Stimulated activated CD8-positive, alpha-beta memory T cell treated with anti-CD3 and anti-CD28 coated beads, Interleukin-12 subunit alpha, Interleukin-12 subunit beta, amount 100 ng/mL, for 24 hours (primary cell): ENCODE results near the gene LHFPL3.
"Not testable (repeated sequence)": the region's sequence is repeated elsewhere in the genome, so short reads cannot be mapped to it uniquely, and the experiment has no call there.

Experiments
- DNase-seq: peaks from one replicate; pipeline ENCODE4 v3.0.0-alpha.2; 2020; ENCODE audit errors: extremely low read depth

LHFPL3 gene

GRCh38 chr7:104895522-104896236 is 567.3 kb downstream of the LHFPL3 start:
- no peak for DNase-seq

- DNase-seq, result no peak
Measured at GRCh38 chr7:104898434-104898833, 570.0 kb downstream of the LHFPL3 start.

- DNase-seq, result no peak
Measured at GRCh38 chr7:104900525-104901239, 572.3 kb downstream of the LHFPL3 start.

GRCh38 chr7:104901240-104901619 is 572.8 kb downstream of the LHFPL3 start:
- DNase-seq, result no peak

GRCh38 chr7:104902183-104902582 is 573.8 kb downstream of the LHFPL3 start:
- DNase-seq, result no peak

- DNase-seq, result no peak
Measured at GRCh38 chr7:104903044-104903443, 574.6 kb downstream of the LHFPL3 start.

DNA sequence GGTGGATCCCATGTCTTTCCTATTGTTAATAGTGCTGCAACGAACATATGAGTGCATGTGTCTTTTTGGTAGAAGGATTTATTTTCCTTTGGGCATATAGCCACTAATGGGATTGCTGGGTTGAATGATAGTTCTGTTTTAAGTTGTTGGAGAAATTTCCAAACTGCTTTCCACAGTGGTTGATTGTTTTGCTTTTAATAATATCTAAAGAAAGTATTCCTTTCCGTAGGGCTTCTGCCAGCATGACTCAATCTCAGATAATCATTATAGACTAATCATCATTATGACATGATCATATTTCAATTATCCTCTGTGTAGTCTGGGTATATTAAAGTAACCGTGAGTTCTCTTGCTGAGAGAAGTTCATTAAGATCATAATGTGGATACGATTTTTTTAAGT is 575.4 kb downstream of the LHFPL3 start:
- DNase-seq, result no peak

- no peak for DNase-seq
Measured at GRCh38 chr7:104906032-104906431, 577.6 kb downstream of the LHFPL3 start.

DNA sequence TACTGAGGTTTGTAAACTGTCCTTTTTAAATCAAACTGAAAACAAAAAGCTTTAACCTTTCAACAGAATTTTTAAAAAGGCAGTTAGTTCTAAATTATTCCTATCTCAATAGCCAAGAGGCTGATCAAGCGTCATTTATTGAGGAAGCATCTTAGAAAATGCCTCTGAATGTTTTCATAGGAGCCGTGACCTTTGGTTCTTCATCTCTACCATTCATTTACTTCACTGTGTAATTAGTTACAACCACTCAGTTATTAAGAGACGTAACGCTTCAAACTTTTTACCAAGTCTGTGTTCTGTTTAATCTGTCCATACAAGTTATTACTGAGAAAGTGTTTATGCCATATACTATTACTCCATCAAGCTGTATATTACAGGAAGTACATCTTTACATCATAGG is 578.2 kb downstream of the LHFPL3 start:
- DNase-seq, result no peak

- DNase-seq, result no peak
Measured at GRCh38 chr7:104908636-104909035, 580.2 kb downstream of the LHFPL3 start.

DNA sequence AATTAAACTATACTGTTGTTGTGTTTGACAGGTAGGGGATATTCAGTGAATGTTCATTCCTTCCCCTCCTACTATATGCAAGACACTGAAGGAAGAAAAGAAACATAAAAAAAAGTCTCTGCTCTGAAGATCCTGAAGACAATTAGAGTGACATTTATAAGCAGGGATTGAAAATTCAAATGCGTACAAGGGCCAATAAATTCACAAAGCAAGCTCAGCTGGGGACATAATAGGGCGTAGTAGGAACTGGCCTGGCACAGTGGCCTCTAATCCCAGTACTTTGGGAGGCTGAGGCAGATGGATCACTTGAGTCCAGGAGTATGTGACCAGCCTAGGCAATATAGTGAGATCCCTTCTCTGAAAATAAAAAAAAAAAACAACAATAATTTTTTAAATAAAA is 580.7 kb downstream of the LHFPL3 start:
- DNase-seq, result no peak

GRCh38 chr7:104914421-104914820 is 586.0 kb downstream of the LHFPL3 start:
- DNase-seq, result no peak

GRCh38 chr7:104921596-104921995 is 593.2 kb downstream of the LHFPL3 start:
- no peak for DNase-seq

- no peak for DNase-seq
Measured at GRCh38 chr7:104922182-104923009, 594.0 kb downstream of the LHFPL3 start.

DNA sequence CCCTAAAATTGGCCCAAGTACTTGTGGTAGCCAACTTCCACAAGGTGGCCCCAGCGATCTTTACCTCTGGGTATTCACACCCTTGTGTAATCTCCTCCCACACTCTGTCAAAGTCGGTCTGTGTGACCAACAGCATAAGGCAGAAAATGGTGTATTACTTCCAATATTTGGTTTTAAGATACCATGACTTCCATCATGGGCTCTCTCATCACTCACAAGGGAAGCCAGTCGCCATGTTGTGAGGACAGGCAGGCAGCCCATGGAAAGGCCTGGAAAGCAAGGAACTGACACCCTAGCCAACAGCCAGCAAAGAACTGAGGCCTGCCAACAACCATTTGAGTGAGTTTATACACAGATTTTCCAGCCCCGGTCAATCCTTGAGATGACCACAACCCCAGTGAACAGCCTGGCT is 594.6 kb downstream of the LHFPL3 start:
- no peak for DNase-seq

DNA sequence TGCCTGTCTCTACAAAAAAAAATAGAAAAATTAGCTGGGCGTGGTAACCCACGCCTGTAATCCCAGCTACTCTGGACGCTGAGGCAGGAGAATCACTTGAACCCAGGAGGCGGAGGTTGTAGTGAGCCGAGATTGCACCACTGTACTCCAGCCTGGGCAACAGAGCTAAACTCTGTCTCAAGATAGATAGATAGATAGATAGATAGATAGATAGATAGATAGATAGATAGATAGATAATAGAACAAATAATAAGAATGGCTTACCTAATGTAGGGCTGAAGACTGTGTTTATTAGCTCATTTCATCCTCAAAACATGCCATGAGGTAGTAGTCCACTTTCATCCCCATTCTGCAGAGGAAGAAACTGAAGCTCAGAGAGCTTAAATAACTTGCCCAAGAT is 597.8 kb downstream of the LHFPL3 start:
- not testable (repeated sequence) for DNase-seq

- no peak for DNase-seq
Measured at GRCh38 chr7:104926601-104927041, 598.2 kb downstream of the LHFPL3 start.

GRCh38 chr7:104927055-104927454 is 598.7 kb downstream of the LHFPL3 start:
- DNase-seq, result no peak

GRCh38 chr7:104928721-104929400 is 600.5 kb downstream of the LHFPL3 start:
- no peak for DNase-seq

DNA sequence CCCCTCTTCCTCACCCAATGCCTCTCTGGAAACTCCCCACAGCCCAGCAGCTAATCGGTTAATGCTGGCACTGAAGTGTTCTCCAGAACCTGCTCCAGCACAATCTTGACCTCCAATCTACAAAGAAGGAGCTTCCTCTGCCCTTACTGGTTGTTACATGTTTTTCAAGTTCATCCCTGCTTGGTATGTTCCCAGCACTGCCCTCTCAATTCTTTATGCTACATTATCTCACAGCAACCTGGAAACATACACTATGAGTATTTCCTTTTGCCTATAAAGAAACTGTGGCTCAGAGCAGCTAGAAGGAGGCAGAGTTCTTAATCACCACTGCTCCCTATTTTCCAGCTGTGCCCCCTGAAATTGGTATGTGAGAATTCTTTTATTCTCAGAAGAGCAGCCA is 601.5 kb downstream of the LHFPL3 start:
- DNase-seq, result no peak

DNA sequence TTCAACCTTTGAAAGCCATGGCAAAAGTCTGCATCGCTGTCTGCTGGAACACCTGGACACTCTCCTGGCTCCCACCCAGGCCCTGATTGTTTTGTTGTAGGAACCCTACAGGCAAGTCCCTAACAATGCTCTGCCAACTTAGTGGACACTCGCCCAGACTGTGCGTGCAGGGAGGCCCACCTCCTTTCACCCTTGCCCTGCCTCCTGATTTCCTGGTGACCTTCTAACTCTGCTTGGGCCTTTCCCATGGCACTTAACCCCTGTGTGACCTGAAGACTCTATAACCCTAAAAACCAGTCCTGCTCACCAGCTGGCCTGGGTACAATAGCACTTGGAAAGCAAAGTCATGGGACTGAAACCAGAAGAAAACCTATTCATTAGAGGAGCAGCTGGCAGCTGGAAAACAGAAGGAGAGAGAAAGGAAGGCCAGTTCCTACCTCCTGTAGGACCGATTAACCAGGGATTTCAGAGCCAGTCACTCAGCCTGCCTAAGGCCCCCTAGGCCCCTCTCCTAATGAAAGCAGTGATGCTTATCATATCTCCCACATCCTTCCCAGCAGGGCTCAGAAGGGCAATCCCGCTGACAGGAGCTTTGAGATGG is 602.9 kb downstream of the LHFPL3 start:
- DNase-seq, result no peak

DNA sequence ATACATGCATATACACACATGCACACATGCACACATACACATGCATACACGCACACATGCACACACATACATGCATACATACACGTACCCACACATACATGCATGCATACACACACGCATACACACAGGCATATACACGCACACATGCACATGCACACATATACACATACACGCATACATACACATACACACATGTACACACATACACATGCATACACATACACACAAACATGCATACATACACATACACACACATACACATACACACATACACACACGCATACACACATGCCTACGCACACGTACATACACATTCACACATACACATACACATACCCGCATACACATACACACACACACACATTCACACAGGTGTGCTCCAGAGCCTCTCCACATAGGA is 604.6 kb downstream of the LHFPL3 start:
- DNase-seq, result no peak
